Myocyte (in vitro differentiated cells): ENCODE results near the gene ARHGDIG. TPM values are rescaled to one million over a fixed set of nuclear protein-coding genes. Genes with fewer than 3 reads are reported as not detected.
"Not testable (repeated sequence)": the region's sequence is repeated elsewhere in the genome, so short reads cannot be mapped to it uniquely, and the experiment has no call there.

Experiments used
- DNase-seq: peaks from one replicate; pipeline ENCODE4 v3.0.0-alpha.2; 2012; ENCODE audit warnings: low read depth
- total RNA-seq: library from RNA; depleted of rRNA; stranded (reverse); fragments of >200 nt; gene quantifications from 2 replicates; pipeline ENCODE4 v1.2.3, GENCODE V29; 2014

ARHGDIG gene
- total RNA-seq, 1 donor from 2014 or later: 0.48 TPM

- DNase-seq: no peak
These were observed 16.4 kb upstream of the ARHGDIG start for GRCh38 chr16:263944-264343.

- no peak for DNase-seq
These were observed 15.9 kb upstream of the ARHGDIG start for GRCh38 chr16:264440-264951.

DNA sequence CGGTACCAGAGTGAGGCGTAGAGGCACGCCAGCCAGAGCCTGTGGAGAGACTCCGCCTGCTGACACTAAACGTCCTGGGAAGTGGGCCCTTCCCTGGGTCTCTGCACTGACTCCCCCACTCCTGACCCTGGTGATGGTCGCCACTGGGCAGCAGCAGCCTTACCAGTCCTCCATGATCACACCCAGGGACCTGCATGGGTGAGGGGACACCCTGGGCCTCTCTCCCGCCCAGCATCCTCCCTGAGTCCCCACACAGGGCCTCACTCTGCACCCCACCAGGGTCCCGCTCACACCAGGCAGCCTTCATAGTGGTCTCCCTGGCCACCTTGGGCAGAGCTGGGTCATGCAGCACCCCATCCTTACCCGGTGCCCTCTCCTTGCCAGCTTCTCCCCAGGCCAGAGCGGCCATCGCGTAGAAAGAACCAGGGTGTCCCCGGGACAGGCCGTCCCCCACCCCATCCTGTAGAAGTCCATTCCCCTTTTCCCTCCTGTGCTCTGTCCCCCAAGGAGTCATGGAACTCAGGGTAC is 15.3 kb upstream of the ARHGDIG start:
- no peak for DNase-seq

DNA sequence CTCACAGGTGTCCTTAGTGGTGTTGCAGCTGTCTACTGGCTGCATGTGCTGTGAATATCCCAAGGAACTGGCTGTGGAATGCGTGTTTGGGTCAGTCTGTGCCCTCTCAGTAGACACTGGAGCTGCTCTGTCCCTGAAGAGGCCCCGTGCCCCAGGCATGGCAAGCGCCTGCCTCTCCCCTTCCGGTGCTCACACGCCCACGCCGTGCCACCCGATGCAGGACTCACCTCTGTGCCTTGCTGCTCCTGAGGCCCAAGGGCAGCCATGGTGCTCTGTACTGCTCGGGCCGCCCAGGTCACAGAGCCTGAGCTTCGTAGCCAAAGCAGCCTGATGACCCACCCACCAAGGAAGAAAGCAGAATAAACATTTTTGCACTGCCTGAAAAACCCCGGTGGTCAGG is 14.7 kb upstream of the ARHGDIG start:
- DNase-seq: peak; percentile 79

DNA sequence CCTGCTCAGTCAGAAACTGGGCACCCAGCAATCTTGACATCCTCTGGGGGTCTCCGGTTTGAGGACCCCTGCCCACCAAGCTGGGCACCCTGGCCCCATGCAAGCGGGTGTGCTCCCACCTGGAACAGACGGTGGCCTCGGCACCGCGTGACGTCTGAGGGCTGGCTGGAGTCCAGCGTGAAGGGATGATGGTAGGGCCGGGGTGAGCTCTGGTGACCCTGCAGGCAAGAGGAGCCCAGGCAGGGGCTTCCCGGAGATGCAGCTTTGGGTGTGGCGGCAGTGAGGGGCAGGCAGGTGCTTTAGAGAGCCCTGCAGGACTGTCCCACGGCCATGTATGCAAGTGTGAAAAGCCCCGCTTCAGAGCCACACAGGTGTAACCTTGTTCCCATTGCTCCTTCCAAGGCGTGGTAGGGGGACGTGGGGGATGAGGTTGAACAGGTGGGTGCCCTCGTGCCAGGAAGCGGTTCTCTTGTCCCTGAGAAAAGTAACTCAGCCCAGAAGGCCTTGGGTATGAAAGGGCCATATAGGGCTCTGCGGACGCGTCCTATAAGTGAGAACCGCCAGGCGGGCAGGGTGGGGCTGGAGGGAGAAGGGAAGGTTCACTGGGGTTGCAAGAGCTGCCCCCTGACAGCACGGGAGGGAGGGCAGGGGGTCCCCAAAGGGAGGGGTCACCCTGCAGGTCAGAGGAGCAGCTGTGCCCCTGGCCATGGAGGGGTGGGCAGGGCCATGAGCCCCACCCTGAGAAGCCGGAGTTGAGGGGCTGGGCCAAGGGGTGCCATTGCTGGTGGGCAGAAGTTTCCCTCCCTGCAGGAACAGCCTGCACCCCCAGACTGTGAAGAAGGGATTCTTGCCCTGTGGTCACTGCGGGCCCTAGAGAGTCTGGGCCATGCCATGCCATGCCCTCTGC is 13.9 kb upstream of the ARHGDIG start:
- no peak for DNase-seq

DNA sequence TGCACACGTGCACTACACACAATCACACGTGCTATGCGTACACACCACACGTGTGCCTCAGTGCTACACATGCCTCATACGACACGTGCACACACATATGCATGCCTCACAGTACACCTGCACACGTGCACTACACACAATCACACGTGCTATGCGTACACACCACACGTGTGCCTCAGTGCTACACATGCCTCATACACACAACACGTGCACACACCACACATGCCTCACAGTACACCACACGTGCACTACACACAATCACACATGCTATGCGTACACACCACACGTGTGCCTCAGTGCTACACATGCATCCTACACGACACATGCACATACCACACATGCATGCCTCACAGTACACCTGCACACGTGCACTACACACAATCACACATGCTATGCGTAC is 12.8 kb upstream of the ARHGDIG start:
- DNase-seq: not testable (repeated sequence)

- no peak for DNase-seq
These were observed 12.0 kb upstream of the ARHGDIG start for GRCh38 chr16:268141-269053.

DNA sequence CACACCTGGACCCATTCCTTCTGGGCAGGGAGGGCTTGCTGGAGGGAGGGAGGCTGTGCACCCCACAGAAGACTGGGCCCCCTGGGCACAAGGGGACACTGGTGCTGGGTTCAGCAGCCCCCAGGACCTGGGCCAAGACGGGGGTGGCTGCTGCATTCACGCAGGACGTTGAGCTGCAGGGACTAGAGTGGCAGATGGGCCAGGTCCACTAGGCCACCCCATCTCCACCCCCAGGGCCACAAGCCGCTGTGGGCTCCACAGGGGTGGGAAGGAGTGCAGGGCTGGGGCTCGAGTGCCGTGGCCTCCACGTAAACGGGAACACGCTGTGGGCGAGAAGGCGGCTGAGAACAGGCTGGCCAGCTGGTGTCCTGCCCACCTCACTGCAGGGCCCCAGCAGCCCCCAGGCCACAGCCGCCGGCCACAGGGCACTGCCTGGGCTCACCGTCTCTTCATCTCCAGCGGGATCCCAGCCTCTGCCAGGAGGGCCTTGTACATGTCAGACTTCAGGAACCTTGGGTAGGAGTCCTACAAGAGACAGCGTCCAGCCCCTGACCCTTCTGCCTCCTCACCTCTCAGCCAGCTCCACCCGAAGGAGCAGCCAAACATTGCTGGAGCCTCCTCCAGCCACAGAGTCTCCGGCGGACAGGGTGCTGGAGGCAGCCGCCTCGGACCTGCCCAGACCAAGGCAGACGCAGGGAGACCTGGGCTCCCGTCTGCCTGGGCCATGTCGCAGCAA is 11.2 kb upstream of the ARHGDIG start:
- no peak for DNase-seq

DNA sequence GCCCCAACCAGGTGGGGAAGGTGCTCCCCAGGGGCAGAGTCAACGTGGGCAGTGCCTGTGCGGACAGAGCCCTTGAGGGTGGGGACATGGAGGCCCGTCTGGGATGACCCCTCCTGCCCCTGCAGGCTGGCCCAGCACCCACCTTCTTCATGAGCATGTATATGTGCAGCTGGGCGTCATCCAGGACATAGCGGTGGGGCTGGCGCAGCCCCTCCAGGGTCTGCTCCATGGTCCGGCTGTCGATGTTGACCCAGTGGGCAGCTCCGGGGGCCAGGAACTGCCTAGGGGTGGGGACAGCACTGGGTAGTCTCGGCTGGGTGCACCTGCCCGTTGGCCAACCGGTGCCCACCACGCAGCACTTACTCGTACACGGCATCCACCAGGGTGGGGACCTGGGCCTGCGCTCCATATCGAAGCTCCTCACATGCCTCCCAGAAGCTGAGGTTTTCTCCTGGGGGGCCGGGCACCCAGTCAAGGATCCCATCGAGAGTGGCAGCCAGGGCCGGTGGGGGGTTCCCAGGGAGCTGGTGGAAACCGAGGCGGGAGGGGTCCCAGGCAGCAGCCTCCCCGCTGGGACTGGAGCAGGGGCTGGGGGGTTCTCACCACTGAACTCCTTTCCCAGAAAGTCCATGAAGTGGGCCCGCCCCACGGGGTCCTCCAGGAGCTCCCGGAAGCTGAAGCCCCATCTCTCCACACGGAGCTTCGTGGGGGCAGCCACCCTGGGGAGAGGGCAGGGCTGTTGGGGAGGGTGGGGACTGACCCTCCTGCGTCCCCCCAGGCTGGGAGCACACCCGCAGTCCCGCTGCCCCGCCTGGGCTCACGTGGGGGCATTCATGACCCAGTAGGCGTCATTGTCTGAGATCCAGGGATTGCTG is 9.8 kb upstream of the ARHGDIG start:
- no peak for DNase-seq

DNA sequence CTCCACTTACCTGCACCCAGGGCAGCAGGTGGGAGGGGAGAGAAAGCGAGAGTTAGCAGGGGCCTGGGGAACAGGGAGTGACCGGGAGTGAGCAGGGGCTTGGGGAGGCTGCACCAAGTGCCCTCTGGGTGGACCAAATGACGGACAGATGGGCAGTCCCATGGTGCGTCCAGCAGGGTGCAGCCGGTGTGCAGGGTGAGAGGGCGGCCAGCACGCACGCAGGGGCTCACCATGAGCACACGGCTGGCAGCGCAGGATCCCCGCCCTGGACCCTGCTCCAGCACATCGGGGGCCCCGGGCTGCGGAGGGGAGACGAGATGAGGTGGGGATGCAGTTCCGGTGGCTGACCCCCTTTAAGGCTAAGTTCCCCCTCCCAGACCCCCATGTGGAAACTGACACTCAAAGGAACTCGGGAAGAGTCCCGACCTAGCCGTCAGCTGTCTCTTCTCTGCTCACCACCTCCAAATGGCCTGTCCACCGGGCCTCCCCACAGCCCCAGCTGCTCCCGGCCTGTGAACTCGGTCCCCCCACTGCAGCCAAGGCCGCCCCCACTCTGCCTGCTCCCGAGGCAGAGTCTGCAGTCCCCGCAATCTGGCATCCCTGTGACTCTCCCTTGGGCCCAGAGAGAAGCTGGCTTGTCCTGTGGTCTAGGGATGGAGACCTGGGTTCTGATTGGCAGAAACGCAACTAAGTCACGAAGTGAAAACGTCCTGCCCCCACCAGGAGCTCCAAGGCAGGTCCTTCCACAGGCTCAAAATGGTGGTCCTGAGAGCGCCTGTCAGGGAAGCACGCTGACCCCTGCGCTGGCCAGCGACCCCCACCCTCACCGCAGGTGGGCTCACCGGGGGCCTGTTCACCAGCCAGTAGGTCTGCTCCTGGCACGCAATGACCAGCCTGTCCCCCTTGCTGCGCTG is 7.5 kb upstream of the ARHGDIG start:
- peak; percentile 18 for DNase-seq

- no peak for DNase-seq
These were observed 6.6 kb upstream of the ARHGDIG start for GRCh38 chr16:273547-274421.

DNA sequence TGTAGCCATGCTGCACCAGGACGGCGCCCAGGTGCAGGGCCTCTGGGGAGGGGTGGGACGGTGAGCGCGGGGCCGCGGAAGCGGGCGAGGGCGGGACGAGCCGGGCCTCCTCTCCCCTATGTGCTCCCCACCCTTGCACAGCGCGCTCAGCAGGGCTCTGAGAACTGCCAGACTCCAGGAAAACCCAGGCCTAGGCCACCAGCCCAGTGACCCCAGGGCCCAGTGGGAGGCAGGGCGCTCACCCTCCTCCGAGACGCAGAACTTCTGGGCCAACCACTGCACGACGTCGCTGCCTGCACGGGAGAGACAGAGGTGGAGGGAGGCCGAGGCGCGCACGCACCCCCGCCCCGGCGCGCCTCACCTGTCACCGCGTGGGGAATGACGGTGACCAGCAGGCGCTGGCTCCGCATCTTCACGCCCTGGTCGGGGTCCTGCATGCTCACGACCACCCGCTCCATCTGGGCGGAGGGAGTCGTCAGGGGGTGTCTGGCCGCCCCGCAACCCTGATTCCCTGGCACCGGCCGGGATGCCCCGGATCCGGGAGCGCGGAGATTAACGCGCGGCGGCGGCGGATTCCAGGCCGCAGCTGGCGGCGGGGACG is 5.2 kb upstream of the ARHGDIG start:
- DNase-seq: no peak

DNA sequence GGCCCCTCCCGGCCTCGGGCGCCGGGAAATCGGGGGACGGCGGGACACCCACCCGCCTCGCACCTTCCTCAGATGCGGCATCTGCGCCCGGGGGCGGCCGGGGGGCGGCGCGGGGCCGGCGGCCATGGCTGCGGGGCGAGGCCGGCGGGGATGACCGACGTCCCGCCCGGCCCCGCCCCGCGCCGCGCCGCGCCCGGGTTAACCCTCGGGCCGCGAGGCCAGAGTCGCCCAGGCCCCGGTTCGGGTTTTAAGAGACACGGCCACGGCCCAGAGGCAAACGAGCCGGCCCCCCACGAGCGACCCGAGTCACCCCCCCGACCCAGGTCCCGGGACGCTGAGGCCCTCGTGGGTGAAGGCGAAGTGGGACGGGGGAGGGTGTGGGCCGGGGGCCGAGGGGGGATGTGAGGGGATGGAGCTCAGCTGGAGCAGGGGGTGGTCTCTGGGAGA is 4.6 kb upstream of the ARHGDIG start, which contains the start of gene RGS11:
Gene RGS11 (minus strand): TSS at position 159 of the 447 bp plus-strand sequence. CDS start 33 bp downstream, at position 126.
- no peak for DNase-seq

DNA sequence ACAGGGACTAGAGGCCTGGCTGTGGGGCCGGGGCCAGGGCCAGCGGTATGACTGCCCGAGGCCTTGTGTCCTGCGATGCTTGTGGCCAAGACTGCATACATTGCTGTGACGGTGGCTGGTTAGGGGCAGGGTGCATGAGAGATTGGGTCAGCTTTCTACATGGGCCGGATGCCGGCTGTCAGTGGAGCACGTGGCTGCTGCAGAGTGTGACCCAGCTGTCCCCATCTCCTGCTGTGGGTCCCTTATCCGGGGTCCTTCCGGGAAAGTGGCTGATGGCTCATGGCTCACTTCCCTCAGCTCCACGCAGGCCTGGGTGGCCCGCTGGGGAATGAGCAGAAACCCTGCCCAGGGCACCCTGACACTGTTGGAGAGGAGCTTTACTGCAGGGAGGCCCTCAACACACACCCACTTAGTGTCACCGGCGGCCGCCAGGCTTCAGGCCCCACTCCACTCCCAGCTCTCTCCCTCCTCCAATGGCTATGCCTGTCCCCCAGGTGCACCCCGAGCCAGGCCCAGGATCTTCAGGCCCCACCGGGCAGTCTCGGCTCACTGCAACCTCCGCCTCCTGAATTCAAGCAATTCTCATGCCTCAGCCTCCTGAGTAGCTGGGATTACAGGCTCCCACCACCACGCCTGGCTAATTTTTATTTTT is 3.8 kb upstream of the ARHGDIG start:
- no peak for DNase-seq

DNA sequence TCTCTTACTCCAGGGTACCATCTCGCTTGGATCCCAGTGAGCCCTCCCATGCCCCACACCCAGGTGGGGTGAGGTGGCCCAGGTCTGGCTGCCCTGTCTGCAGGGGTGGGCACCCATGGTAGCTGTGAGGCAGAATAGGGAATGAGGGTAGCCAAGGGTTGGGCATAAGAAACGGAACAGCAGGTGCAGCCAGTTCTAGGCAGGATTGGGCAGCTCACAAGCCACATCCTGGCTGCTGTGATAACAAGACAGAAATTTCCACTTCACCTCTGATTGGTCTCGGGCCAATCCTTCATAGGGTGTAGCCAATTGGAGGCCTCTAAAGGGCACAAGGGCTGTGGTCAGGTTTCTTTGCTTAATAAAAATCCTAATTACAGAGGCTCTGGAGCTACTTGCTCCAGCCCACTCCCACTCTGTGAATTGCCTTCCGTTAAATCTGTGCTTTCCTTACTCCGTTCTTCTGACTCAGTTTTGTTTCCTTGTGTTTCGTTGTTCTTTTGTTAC is 1.5 kb upstream of the ARHGDIG start:
- peak; percentile 60 for DNase-seq

DNA sequence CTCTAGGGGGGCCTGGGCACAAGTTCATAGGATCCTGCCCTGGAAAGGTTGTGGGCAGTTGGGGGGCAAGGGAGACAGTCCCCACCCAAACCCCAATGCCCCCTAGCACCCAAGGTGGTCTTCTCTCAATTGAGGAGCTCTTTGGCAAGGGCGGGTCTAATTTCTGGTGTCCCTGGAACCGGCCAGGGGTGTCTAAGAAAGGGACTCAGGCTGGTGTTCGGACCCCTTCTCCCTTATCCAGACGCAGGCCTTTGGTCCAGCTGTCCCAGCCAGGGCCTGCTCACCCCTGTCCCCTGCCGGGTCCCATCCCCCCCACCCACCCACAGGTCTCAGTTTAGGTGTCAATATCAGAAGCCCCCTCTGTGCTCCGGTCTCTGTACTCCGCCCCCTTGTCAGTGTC is 860 bp upstream of the ARHGDIG start:
- no peak for DNase-seq
